GM19324 (cell line): ENCODE results near the gene STH.

Experiments used
- ATAC-seq: cut with Tn5 transposase; IDR thresholded peaks from one replicate; pipeline ENCODE4 v1.9.1; 2021; ENCODE audit warnings: mild to moderate bottlenecking, moderate library complexity; ENCODE audit not compliant: unreplicated experiment, low FRiP score

Gene STH

DNA sequence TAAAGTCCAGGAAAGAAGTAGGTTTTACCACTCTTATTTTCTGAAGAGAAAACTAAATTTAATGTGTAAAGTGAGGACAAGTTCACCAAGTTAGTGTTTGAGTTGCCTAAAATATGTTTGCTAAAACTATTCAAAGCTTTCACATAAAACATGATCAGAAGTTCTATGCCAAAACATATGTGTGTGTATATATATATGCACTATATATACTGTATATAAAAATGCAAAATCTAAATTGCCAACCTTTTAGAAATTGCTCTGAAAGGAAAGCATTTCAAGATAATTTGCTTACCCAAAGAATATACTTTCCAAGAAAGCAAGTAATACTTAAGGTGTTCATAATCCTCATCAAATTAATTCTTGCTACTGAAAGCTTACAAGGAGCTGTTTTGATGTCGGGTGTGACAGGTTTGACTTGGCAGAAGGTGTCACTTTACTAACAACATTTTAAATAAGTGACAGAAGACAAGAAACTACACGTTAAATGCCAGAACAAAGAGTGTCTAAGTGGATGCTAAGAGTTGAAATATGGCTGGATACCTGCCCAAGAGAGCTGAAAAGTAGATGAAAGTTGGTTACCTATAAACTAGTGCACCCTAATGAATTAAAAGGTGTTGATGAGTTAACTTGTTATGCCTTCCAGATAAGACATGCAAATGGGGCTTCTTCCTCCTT, 32.3 kb upstream of the STH start:
- ATAC-seq, result no peak

DNA sequence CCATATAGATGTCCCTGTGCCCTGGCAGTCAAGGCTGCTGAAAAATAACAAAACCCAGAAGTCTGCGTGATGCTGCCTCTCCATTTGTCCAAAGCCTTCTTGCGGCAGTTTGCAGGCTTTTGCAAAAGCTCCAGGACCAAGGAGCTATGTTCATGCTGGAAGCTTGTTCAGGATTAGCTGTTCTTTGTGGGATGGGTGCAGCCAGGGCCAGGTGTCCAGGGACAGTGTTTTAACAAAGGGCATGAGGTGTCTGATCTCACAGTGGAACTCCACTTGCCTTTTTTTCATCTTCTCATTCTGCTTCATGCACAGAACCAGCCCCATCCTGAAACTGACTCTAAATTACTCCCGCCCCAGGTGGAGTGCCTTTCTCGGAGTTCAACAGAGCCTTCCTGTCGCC, 31.7 kb upstream of the STH start:
- no peak for ATAC-seq

DNA sequence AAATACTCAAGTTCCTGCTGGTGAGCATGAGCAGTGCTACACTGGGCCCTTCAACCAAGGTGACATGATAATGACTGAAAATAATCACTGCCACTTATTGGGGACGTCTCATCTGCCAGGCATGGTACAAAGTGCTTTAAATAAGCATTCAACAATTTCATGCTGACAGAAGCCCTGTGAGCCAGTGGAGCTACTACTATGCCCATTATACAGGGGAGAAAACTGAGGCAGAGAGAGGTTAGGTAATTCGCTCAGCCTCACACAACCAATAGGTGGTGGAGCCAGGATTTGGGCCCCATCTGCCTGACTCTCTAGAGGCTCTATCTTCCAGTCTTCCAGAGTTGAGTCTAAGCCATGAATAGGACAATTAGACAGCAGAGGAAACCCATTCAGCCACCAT, 30.3 kb upstream of the STH start:
- no peak for ATAC-seq

DNA sequence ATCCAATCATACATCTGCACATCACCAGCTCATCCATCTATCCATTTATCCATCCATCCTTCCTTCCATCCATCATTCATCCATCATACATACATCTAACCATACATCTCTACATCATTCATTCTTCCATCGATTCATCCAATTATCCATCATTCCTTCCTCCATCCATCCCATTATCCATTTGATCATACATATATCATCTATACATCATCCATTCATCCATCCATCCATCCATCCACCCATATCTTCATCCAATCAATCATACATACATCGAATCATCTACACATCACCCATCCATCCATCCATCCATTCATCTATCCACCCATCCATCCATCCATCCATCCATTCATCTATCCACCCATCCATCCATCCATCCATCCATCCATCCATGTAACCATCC, 29.3 kb upstream of the STH start:
- ATAC-seq, result no peak

DNA sequence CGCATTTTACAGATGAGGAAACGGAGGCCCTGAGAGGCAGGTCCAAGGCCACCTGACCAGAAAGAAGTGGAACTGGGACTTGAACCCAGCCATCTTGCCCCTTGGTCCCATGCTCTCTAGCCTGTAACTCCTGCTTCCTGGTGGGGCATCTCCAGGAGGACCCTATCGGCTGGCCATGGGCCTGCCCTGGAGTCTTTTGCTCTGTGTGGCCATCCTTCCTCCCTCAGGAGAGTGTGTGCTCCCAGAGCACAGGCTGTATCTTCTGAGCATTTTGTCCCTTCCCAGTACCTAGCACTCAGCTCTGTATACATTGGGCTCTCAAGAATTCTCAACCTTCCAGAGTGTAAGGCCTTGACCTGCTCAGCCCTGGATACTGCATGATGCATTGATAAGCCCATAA, 28.4 kb upstream of the STH start:
- ATAC-seq, result no peak

DNA sequence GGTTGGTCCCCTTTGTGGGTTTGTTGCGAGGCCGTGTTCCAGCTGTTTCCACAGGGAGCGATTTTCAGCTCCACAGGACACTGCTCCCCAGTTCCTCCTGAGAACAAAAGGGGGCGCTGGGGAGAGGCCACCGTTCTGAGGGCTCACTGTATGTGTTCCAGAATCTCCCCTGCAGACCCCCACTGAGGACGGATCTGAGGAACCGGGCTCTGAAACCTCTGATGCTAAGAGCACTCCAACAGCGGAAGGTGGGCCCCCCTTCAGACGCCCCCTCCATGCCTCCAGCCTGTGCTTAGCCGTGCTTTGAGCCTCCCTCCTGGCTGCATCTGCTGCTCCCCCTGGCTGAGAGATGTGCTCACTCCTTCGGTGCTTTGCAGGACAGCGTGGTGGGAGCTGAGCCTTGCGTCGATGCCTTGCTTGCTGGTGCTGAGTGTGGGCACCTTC, 27.3 kb upstream of the STH start:
- ATAC-seq, result no peak

DNA sequence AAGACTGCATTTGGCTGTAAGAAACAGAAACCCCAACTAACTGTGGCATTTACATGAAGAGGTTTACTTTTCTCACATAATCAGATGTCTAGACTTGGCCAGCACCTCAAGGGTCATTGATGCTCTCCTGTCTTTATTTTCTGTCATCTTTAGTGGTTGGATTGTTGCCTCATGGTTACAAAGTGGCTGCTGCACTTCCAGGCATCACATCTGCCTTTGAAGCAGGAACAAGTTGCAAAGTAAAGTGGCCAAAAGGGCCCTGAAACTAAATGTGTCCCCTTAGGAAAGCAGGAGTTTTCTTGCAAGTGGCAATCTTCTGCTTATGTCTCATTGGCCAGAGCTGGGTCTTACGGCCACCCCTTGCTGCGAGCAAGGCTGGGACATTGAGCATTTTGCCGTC, 26.5 kb upstream of the STH start:
- ATAC-seq, result no peak

DNA sequence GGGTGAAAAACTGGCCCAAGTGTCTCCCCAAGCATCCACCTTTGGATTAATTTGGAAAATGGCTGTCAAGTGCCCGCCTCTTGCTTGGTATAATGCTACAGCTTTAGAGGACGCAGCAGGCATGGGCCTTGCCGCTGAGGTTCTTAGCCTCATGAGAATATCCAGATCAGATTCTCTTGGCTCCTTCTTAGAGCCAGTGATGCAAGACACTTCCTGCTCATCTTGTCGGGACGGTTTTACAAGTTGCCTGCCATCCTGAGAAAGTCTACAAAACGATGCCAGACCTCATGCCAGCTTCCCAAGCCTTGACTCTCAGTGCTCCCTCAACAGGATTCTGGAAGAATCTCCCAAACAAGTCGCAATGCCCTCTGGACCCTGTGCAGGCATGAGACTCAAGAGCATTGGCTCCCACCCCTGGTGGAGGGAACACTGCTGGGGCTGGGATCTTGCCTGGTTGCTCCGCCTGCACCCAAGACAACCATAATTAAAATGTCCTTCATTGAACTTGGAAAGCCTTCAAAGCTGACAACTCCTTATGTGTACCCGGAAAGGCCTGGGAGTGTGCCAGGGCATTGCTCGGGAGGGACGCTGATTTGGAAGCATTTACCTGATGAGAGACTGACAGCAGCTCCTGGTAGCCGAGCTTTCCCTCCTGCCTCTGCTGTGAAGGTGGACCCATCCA, 25.8 kb upstream of the STH start:
- no peak for ATAC-seq

DNA sequence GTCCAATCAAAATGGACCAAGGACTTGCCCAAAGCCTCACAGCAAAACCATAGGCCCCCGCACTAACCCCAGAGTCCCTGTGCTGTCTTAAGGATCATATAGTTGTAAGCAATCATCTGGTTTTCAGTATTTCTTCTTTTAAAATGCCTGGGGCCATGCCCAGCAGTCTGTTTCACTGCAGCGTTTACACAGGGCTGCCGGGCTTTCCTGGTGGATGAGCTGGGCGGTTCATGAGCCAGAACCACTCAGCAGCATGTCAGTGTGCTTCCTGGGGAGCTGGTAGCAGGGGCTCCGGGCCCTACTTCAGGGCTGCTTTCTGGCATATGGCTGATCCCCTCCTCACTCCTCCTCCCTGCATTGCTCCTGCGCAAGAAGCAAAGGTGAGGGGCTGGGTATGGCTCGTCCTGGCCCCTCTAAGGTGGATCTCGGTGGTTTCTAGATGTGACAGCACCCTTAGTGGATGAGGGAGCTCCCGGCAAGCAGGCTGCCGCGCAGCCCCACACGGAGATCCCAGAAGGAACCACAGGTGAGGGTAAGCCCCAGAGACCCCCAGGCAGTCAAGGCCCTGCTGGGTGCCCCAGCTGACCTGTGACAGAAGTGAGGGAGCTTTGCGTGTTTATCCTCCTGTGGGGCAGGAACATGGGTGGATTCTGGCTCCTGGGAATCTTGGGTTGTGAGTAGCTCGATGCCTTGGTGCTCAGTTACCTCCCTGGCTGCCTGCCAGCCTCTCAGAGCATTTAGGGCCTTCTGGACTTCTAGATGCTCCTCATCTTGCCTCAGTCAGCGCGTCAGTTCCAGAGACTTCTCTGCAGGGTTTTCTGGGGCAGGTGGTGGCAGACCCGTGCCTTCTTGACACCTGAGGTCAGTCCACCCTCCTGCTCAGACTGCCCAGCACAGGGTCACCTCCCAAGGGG, 24.8 kb upstream of the STH start:
- ATAC-seq, result no peak

DNA sequence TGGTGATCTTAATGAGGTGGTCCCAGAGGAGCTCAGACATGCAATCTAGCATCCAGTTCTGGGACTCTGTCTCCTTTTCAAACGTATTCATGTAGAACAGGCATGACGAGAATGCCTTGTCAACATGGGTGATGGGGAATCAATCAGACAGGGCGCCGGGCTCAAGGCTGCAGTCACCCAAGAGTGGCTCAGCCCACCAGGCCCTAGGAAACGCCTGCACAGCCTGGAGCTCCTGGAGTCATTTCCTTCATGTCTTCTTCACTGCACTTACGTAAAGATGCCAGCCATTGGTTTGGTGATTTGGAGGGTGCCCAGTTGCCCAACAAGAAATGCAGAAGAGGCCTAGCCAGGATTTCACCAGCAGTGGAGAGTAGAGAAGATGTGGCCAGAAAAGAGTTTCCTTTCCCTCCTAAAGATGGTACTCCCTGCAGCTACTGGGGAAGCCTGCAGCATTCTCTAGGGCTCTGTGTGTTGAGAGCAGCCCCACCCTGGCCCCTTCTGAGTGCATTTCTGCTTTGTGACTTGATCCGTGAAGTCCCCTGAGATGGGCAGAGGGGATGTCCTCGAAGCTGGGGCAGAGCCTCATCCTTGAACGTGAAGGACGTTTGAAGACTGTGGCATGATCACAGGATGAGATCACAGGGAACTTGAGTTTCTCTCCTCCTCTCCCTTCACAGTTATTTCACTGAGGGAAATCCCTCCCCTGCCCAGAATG, 24.0 kb upstream of the STH start:
- ATAC-seq, result no peak

DNA sequence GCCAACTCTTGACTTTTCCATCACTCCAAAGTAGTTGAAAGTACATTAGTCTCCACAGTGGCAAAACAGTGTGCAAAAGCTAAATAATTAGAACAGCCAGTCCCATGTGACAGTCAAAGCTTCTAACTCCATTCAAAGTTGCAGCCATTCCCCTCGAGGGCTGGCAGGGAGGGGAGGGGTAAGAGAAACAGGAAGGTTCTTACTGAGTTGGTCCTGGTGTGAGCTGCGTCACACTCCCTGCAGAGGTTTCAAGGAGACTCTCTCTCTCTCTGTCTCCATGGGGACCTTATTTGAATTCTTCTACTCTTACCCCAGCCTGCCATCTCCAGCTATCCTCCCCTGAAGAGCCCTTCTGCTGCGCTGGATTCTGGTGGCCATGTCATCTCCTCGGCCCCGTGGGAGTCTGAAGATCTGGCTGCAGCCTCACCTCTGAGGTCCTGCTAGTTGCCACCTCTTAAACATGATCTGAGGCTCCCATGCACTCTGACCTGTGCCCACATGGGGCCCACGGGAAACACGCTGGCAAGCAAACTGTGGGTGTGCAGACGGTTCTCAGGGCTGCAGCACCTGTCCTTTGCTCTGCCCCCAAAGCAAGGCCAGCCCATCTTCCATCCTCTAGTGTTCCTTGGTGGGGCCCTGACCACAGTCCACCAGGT, 23.3 kb upstream of the STH start:
- ATAC-seq, result no peak

DNA sequence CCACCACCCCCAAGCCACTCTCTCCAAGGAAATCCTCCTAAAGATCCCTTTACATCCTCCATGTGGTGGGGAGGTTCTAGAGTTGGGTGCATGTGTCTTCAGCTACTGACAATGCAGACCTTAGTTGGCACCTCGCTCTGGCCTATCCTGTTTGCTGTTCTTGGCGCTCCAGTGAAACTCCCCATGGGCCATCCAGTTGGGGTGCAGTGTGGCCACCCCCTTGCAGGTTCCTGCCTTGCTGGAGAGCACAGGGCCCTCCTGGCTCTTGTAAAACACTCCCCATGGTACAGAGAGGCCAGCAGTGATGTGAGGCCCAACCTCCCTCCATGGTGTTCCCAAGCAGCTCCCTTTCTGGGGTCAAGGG, 22.7 kb upstream of the STH start:
- ATAC-seq, result no peak

DNA sequence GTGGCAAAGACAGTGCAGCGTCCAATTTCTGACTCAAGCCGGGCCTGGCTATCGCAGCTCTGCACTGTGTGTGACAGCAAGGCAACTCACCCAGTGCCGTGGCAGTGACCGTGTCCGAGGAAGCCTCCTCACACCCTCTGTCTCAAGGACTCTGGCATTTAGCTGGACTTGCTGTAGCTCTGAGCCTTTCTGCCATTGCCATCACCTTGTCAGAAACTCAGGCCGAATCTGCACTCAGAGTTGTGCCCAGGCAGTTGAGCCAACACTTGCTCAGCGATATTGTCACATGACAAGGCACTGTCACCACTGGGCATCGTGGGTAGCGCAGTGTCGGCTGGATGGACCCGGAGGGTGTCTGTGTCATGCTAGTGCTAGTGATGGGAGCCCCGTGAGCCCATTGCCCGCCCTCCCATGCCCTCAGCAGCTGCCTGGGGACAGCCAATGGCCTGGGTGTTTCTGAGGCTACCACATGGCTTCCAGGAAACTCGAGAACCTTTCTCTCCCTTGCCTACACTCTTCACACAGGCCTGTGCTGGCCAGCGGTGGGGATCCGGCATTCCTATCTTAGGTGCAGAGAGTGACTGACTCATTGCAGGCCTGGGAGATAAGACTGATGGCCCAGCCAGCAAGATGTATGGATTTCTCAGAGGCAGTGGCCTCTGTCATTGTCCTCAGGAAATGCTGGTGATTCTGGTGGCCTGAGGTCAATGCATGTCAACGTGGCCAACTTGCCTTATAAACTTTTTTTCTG, 22.1 kb upstream of the STH start:
- no peak for ATAC-seq

DNA sequence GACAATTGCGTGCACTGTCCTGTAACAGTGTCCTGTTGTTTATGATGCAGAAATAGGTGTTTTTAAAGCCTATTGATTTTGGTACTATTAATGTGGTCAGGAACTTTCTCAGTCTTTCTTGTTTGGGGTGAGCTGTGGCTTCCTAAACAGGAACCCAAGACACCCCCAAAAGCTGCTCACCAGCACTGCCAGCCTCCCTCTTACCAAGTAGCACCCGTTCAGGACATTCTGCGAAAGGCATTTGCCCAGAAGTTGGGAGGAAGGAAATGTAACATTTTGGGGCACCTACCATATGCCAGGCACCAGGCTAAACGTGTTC, 21.6 kb upstream of the STH start:
- ATAC-seq, result no peak

DNA sequence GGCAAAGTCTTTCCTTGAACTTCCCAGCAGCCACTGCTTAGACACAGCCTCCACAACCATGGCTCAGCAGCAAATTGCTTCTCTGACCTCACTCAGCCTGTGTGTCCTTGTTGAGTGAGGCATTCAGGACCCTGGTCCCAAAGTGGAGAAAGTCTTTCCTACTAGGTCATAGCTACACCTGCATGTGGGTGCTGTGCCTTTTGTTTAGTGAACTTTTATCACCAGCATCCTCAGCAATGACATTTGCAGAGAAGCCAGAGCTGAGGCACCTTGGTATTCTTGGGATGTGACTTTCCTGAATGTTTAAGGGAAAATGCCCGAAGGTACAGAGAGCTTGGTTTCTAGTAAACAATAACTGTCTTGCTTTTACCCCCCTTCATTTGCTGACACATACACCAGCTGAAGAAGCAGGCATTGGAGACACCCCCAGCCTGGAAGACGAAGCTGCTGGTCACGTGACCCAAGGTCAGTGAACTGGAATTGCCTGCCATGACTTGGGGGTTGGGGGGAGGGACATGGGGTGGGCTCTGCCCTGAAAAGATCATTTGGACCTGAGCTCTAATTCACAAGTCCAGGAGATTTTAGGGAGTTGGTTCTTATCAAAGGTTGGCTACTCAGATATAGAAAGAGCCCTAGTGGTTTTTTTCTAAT, 20.9 kb upstream of the STH start:
- ATAC-seq, result no peak

DNA sequence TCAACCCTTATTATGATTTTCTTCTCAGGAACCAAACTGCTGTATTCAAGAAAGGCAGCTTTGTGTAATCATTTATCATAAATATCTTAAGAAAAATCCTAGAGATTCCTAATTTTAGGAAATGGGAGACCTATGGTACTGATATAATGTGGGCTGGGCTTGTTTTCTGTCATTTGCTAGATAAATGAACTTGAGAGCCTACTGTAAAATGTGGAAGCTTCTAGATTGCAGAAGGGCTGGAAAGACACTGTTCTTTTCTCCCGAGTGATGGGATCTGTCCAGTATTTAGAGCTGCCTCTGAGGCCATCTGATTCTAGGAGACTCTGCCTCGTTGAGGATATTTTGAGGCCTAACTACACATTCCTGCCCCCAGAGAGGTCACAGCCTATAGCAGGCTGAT, 19.9 kb upstream of the STH start:
- ATAC-seq, result no peak

DNA sequence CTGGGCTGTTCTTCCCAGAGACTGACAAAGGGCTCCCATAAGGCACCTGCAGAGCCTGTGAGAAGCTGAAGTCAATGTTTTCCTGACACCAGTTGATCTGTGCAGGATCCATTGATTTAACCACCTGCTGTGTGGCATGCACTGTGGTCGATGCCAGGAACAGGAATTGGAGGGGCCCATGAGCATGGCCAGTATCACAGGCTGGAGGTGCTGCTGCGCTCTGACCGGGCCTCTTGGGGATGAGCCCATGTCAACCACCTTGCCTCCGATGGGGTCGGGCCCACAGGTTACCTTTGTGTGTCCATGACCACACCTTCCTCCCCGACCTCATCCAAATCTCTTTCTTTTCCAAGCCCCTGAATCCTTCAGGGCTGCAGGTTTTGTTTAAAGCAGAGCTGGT, 18.2 kb upstream of the STH start:
- ATAC-seq, result no peak

DNA sequence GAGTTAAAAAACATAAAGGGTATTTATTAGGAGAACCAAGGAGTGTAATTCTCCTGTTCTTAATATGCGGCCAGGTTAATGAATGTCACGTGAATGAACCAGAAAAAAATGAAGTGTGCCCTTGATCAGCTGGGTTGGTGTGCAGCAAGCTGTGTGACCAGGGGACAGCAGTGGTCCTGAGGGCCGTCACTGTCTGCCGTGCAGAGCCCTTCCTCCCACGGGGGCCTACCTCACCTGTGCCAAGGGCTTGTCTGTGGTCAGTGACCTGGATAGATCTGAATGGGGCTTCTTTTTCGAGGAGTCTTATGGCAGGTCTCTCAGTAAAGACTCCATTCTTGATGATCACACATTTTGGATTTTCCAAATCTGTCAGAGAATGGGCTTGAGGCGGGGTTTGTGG, 17.7 kb upstream of the STH start:
- ATAC-seq, result no peak
